ENCODE measurements around the gene ALG1L2.
"Not testable (repeated sequence)": the region's sequence is repeated elsewhere in the genome, so short reads cannot be mapped to it uniquely, and the experiment has no call there.

The ALG1L2 gene

GRCh38 chr3:130136337-130136736 is 54.7 kb downstream of the ALG1L2 start:
- not testable (repeated sequence) for DNase-seq

DNA sequence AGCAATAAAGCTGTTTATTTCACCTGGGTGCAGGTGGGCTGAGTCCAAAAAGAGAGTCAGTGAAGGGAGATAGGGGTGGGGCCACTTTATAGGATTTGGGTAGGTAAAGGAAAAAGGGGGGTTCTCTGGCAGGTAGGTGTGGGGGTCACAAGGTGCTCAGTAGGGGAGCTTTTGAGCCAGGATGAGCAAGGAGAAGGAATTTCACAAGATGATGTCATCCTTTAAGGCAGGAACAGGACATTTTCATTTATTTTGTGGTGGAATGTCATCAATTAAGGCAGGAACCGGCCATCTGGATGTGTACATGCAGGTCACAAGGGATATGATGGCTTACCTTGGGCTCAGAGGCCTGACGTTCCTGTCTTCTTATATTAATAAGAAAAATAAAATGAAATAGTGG is 56.1 kb downstream of the ALG1L2 start:
- not testable (repeated sequence) for DNase-seq

DNA sequence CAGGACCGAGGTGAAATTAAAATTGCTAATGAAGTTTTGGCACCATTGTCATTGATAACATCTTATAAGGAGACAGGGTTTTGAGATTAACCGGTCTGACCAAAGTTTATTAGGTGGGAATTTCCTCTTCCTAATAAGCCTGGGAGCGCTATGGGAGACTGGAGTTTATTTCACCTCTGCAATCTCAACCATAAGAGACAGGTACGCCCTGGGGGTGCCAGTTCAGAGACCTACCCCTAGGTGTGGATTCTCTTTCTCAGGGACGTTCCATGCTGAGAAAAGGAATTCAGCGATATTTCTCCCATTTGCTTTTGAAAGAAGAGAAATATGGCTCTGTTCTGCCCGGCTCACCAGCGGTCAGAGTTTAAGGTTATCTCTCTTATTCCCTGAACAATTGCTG is 57.4 kb downstream of the ALG1L2 start:
- not testable (repeated sequence) for DNase-seq

- not testable (repeated sequence) for DNase-seq
Observed at GRCh38 chr3:130140756-130141155, 59.1 kb downstream of the ALG1L2 start.

DNA sequence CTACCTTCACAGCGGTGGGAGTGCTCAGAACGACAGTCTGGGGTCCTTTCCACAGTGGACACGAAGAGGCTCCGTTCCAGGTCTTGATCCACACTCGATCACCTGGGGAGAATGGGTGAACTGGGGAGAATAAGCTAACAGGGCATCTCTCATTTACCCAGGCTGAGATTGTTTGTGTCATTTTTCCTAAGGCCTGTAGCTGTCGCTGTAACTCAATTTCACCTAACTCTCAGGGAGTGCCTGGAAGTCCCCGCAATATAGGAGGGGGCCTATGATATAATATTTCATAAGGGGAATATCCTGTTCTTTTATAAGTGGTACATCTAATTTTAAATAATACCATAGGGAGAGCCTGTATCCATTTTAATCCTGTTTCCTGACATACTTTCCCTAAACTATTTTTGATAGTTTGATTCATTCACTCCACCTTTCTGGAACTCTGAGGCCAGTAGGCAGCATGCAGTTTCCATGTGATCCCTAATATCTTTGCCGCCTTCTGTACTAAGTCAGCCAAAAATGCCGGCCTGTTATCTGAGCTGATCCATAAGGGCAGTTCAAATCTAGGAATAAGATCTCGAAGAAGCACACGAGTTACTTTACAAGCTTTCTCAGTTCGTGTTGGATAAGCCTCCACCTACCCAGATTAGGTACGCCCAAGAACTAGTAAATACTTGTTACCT is 62.2 kb downstream of the ALG1L2 start:
- not testable (repeated sequence) for DNase-seq

GRCh38 chr3:130144328-130144650 is 62.7 kb downstream of the ALG1L2 start:
- not testable (repeated sequence) for DNase-seq

DNA sequence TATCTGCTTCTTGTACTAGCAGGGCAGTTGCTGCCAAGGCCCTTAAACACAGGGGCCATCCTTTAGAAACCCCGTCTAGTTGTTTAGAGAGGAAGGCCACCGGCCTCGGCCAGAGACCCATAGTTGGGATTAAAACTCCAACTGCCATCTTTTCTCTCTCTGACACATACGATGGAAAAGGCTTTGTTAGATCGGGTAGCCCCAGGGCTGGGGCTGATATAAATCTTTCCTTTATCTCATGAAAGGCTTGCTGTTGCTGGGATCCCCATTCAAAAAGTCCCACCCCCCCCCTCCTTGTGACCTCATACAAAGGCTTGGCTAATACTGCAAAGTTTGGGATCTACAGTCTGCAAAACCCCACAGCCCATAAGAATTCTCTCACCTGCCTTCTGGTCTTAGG is 63.8 kb downstream of the ALG1L2 start:
- DNase-seq, result not testable (repeated sequence)

DNA sequence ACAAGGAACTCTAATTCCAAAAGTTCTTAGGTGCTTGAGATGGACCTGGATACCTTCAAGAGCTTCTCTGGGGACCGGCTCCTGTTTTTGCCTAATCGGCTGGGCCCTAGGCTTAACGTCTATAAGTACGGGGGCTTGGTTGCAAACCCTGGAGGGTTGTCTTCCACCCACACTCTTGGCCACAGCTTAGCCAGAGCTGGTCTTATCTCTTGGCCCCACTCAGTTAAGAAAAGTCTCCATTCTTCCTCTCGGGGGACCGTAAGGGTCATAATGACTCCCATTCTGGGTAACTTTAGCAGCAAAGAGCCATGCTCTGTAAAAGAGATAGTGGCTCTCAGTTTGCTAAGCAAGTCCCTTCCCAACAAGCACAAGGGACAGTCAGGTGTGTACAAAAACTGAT is 64.8 kb downstream of the ALG1L2 start:
- DNase-seq, result not testable (repeated sequence)

Measured in inflammatory macrophage treated with lipopolysaccharide for 4 hours (primary cell).